Hepatic stellate cell (primary cell): Measurements from ENCODE around the gene KIAA1671.
A peak's percentile ranks its signal among the peaks of the same experiment; 100 is the strongest.

Source experiments
- DNase-seq: peaks from one replicate; pipeline ENCODE4 v3.0.0; 2011; ENCODE audit warnings: low spot score

Gene KIAA1671

DNA sequence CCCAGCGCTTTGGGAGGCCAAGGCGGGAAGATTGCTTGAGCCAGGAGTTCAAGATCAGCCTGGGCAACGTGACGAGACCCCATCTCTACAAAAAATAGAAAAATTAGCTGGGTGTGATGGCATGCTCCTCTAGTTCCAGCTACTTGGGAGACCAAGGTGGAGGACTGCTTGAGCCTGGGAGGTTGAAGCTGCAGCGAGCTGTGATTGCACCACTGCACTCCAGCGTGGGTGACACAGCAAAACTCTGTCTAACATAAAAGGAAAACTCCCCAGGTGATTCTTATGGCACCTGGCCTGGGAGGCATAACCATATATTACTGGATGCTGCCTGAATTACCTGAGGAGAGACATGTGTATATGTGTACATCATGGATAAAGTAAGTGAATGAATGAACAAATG lies 29.1 kb downstream of the KIAA1671 start:
- DNase-seq: no peak

- no peak for DNase-seq
These were observed 30.0 kb downstream of the KIAA1671 start for GRCh38 chr22:24982301-24983056.

- DNase-seq: no peak
These were observed 30.6 kb downstream of the KIAA1671 start for GRCh38 chr22:24983151-24983550.

- DNase-seq: no peak
These were observed 31.6 kb downstream of the KIAA1671 start for GRCh38 chr22:24984122-24984521.

DNA sequence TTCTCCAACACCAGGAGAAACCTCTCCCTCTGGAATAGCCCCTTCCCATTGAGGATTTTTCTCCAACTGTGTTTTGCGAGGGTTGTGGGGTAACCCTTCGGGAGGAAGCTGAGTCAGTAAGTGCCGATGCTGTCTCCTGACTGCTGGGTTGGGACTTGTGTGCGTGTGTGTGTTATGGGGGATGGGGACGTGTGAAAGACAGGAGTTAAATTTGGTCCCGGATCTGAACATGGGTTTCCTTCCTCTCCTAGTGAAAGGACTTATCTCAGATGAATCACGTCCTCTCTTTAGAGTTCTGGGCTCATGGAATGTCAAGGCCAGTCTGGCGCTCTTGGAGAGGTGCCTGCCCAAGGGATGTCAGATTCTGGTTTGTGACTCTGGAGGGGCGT lies 33.3 kb downstream of the KIAA1671 start:
- DNase-seq: peak; percentile 38

GRCh38 chr22:24986816-24987215 lies 34.3 kb downstream of the KIAA1671 start:
- DNase-seq: no peak

- DNase-seq: no peak
These were observed 36.6 kb downstream of the KIAA1671 start for GRCh38 chr22:24989135-24989534.

DNA sequence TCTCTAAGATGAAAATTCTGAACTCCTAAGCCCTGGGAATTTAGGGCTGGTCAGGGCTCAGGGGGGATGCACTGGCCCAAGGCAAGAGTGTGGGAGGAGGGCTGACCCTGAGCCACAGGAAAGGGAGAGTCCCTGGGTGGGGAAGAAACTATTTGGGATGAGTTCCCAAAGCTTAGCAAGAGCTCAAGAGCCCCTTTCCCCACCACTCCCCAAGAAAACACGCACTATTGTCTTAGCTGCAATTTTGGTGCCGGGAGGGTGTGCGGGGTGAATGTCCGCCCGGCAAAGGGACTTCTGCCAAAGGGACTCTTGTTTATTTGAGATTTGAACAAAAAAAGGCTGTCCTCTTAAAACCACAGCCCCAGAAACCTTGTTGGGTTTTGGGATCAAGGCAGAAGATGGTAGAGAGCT lies 37.0 kb downstream of the KIAA1671 start:
- DNase-seq: no peak

DNA sequence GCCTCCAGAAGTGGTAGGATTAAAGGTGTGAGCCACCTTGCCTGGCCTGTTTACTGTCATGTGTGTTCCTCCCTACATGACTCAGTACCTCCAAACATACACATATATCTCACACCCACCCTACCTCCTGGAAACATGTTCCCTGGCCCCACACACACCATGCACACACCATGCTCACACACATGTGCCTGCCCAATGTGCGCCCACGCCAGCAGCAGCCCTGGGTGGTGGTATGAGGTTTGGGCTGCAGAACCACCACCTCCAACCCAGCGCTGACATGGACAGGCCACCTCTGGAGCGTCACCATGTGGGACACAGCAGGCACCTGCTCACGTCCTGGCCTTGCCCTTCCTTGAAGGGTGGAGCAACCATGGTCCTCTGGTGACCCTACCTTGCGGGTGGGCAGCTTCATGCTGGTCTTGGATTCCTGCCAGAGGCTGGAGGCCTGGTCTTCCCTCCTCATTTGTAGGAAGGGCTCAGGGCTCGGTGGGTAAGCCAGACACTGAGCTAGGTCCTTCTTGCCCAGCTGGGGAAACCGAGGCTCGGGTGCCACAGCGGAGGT lies 37.9 kb downstream of the KIAA1671 start:
- no peak for DNase-seq

DNA sequence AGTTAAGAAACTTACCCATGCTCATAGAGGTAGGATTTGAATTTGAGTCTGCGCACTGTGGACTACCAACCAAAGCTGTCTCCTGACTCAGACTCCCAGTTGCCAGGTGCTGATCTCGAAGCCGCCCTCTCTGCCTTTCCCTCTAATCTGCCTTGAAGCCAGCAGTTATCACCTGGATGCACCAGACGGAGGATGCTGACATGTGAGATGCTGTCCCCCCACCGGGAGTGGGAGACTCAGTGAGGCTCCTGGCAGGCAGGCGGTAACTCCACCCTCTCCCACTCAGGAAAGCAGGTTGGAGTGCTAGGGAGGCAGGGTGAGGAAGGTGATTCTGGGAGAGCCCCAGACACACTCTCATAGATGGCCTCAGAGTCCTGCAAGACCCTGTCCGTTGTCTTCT lies 40.4 kb downstream of the KIAA1671 start:
- DNase-seq: no peak

- DNase-seq: no peak
These were observed 41.7 kb downstream of the KIAA1671 start for GRCh38 chr22:24994070-24994763.

DNA sequence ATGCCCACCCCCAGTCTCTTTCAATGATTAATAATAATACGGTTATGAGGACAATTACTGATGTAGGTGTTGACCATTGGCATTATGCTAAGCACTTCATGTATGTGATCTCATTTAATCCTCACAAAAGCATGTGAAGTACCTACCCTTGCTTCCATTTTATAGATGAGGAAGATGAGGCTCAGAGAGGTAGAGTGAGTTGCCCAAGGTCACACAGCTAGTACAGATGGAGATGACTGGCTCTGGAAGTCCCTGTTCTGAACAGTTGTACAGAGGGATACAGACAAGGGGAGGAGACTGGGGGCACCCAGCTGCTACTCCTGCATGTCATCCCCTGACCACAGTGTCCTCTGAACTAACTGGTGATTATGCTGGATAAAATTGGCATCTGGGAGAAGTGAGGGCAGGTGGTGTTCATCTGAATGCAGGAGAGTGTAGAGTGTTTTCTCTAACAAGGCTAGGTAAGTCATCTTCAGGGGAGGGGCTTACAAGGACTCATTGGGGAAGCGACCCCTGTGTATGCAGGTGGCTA lies 43.2 kb downstream of the KIAA1671 start:
- no peak for DNase-seq

DNA sequence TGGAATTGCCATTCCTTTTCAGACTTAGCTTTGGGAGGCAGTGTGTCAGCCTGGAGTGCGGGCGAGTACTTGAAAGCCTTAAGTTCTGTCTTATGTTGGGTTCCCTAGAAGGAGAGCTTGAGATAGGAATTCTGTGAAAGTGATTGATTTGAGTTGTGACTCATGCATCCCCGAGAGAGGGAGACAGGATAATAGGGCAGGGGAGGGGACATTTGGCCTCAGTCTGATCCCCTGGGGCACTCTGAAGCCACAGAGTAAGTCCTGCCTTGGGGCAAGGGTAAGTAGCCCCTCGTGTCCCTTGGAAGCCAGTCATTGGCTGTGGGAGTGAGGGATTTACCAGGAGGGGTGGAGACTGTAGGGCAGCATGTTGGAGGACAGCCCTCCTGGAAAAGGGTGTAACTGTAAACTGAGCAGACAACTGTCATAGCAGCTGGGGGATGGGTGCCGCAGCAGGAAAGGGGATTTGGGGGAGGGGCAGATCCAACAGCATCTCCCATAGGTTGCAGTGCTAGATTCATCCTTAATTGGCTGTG lies 44.0 kb downstream of the KIAA1671 start:
- DNase-seq: peak; percentile 18

- no peak for DNase-seq
These were observed 44.5 kb downstream of the KIAA1671 start for GRCh38 chr22:24997023-24997422.

DNA sequence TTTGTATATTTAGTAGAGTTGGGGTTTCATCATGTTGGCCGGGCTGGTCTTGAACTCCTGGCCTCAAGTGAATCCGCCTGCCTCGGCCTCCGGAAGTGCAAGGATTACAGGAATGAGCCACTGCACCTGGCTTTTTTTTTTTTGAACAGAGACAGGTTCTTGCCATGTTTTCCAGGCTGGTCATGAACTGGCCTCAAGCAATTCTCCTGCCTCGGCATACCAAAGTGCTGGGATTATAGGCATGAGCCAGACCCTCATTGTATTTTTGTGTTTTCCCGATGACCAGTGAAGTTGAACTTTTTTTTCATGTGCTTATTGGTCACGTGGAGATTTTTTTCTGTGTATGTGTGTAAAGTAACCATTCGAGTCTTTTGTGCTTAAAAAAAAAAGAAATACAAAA lies 48.2 kb downstream of the KIAA1671 start:
- no peak for DNase-seq

DNA sequence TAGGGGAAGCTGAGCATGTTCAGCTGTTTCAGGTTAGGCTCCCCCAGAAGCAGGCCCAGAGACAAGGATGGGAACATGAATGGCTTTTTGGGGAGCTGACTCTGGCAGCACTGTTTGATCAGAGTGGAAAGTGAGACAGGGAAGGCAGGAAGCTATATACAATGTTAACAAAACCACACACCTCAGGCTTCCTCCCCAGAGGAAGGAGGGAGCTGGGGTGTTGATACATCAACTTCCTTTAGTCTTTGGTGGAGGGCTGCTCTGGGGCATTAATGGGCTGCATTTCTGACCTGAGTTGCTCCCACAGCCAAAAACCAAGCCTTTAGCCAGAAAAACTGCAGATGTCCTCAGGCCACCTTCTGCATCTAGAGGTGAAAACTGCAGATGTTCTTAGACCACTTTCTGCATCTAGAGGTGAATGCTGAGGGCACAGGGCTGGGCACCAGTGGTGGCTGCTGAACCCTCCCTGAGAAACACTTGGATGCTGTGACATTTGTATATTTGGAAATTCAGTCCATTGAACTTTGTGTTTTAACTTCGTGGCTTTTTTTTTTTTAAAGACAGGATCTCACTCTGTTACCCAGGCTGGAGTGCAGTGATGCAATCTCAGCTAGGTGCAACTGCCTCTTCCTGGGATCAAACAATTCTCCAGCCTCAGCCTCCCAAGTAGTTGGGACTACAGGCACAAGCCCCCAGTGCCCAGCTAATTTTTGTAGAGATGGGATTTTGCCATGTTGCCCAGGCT lies 49.9 kb downstream of the KIAA1671 start:
- no peak for DNase-seq

DNA sequence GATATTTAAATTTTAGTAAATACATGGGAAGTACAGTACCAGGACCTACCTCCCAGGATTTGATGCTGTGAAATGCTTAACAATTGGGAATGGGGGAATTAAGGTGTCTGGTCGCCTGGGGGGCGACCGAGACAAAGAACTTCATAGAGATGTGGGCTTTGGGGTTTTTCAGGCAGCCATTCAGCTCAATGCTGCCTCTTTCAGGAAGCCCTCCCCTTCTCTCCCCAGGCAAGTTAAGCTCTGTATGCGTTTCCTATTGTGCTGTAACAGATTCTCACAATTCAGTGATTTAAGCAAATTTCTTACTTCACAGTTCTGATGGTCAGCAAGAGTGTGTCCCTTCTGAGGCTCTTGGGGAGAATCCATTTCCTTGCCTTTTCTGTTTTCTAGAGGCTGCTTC lies 53.8 kb downstream of the KIAA1671 start:
- no peak for DNase-seq

DNA sequence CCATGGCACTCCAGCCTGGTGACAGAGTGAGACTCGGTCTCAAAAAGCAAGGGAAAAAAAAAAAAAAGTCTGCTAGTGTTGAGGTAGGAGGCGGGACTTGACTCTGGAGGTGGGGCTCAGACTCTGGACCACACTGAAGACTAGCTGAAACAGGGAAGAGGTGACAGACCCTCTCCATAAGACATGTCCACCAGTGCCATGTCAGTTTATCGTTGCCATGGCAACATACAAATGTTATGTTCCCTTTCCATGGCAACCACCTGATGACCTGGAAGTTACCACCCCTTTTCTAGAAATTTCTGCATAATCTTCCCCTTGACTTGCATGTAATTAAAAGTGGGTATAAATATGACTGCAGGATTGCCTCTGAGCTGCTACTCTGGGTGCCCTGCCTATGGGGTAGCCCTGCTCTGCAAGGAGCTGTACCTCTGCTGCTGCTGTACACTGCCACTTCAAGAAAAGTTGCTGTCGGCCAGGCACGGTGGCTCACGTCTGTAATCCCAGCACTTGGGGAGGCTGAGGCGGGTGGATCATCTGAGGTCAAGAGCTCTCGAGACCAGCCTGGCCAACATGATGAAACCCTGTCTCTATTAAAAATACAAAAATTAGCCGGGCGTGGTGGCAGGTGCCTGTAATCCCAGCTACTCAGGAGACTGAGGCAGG lies 55.1 kb downstream of the KIAA1671 start:
- no peak for DNase-seq

DNA sequence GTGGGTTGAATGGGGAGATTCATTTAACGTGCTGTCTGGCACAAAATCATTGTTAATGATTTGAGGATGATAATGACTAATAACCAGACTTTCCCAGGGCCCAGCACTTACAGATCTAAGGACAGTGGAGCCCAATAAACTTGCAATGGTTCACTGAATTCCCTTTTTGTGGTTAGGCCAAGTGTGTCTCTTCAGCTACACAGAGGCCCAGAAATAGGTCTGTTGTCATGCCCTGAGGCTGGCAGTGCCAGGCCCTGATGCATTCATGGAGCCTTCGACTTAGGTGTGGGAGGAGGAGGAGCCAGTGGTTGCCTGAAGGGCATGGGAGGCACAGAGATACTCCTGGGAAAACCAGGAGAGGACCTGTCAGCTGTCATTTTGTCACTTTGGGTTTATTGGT lies 56.1 kb downstream of the KIAA1671 start:
- no peak for DNase-seq

GRCh38 chr22:25012741-25013143 lies 60.2 kb downstream of the KIAA1671 start:
- no peak for DNase-seq

DNA sequence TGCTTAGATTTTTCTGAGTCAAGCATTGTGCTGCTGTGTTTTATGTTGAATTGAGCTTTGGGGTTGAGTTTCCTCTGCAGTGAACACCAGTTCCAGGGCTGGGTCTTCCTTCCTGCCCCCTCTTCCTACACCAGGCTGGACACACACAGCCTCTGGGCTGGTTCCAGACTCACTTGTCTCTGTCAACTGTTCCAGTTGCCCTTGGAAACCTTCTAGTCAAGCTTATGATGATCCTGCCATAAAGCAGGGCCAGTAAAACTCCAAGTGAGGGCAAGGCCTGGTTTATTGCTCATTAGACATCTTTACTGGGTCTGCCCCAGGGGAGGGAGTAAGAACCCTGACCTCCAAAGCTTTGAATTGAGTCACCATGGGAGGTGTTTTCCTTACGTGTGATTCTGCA lies 61.1 kb downstream of the KIAA1671 start:
- DNase-seq: no peak
